Measurements from ENCODE around the gene GCK. TPM values are rescaled to one million over a fixed set of nuclear protein-coding genes. Genes with fewer than 3 reads are reported as not detected.
"Not testable (repeated sequence)": the region's sequence is repeated elsewhere in the genome, so short reads cannot be mapped to it uniquely, and the experiment has no call there.

Gene GCK
- total RNA-seq, 1 donor from 2014 or later: 0.47 TPM

- H3K36me3 ChIP-seq: no peaks in the 10 kb centered on the region
- H3K4me1 ChIP-seq: peaks cover 4% of the 10 kb centered on the region
- H3K9me3 ChIP-seq: no peaks in the 10 kb centered on the region
- intact Hi-C loops (cut with DNase I): no loop called here
- ATAC-seq (no peak), DNase-seq (no peak)
- no peak overlapping the region for H3K27ac ChIP-seq
- no peak overlapping the region for H3K4me3 ChIP-seq
- no peaks in the 10 kb centered on the region for H3K27me3 ChIP-seq (ENCODE audit: low read depth)
- TF ChIP-seq CTCF (IDR thresholded peaks at IDR 0.05): no peak
Measured at GRCh38 chr7:44128721-44129582, 60.3 kb downstream of the GCK start.

- intact Hi-C loops (cut with DNase I): no loop called here
- no peak for TF ChIP-seq CTCF (IDR thresholded peaks at IDR 0.05)
- no peaks in the 10 kb centered on the region for H3K9me3 ChIP-seq
- DNase-seq (no peak), ATAC-seq (no peak)
- no peak overlapping the region for H3K27ac ChIP-seq
- no peaks in the 10 kb centered on the region for H3K27me3 ChIP-seq (ENCODE audit: low read depth)
- no peak overlapping the region for H3K4me3 ChIP-seq
- peaks cover 13% of the 10 kb centered on the region for H3K4me1 ChIP-seq
- H3K36me3 ChIP-seq: no peaks in the 10 kb centered on the region
Measured at GRCh38 chr7:44127161-44127560, 62.1 kb downstream of the GCK start.

GRCh38 chr7:44126574-44126973 lies 62.7 kb downstream of the GCK start:
- ATAC-seq; H3K9me3 ChIP-seq; H3K36me3 ChIP-seq; intact Hi-C loops (cut with DNase I); DNase-seq; H3K27me3 ChIP-seq (ENCODE audit: low read depth); H3K27ac ChIP-seq; H3K4me3 ChIP-seq: not testable (repeated sequence)
- H3K4me1 ChIP-seq: peaks cover 17% of the 10 kb centered on the region

GRCh38 chr7:44124822-44125202 lies 64.4 kb downstream of the GCK start:
- no peak overlapping the region for H3K4me3 ChIP-seq
- H3K4me1 ChIP-seq: peaks cover 17% of the 10 kb centered on the region
- no peaks in the 10 kb centered on the region for H3K27me3 ChIP-seq (ENCODE audit: low read depth)
- no peaks in the 10 kb centered on the region for H3K9me3 ChIP-seq
- no peak for DNase-seq
- intact Hi-C loops (cut with DNase I): no loop called here
- H3K36me3 ChIP-seq: peaks cover 16% of the 10 kb centered on the region
- no peak for ATAC-seq
- no peak overlapping the region for H3K27ac ChIP-seq
- TF ChIP-seq CTCF (IDR thresholded peaks at IDR 0.05): no peak

GRCh38 chr7:44123190-44124003 lies 65.8 kb downstream of the GCK start, which contains the start of gene POLD2:
Gene POLD2, minus strand, starts transcription at chr7:44123548. Its CDS starts 1,495 bp downstream, at chr7:44122053.
- H3K4me1 ChIP-seq: peaks cover 17% of the 10 kb centered on the region
- intact Hi-C loops (cut with DNase I): no loop called here

More at GRCh38 chr7:44123190-44124003, 65.8 kb downstream of the GCK start, which contains the start of gene POLD2:
- ATAC-seq (peak; percentile 99 to 100), DNase-seq (peak; percentile 98)
- no peaks in the 10 kb centered on the region for H3K27me3 ChIP-seq (ENCODE audit: low read depth)
- H3K36me3 ChIP-seq: peaks cover 16% of the 10 kb centered on the region
- H3K4me3 ChIP-seq: peak within 1 kb of the TSS; percentile 77
- H3K27ac ChIP-seq: peak within 1 kb of the TSS; percentile 80
- no peak for TF ChIP-seq CTCF (IDR thresholded peaks at IDR 0.05)
- no peaks in the 10 kb centered on the region for H3K9me3 ChIP-seq

Data from lower lobe of right lung (tissue), 2 donors.